Measurements from ENCODE around the gene PLAAT1. TPM values are rescaled to one million over a fixed set of nuclear protein-coding genes. Genes with fewer than 3 reads are reported as not detected.

The PLAAT1 gene
- total RNA-seq, 4 donors from 2014 or later: 0.54 to 2.7 TPM; not detected in 2

GRCh38 chr3:193248848-193249468, 7.9 kb downstream of the PLAAT1 start:
- Histone ChIP-seq H3K4me3 (no peak overlapping the region), H3K27me3 (no peaks in the 10 kb centered on the region), H3K27ac (no peak overlapping the region), H3K36me3 (no peaks in the 10 kb centered on the region), H3K4me1 (no peaks in the 10 kb centered on the region), H3K9me3 (peaks cover 0 to 32% (median 6%) of the 10 kb centered on the region in 3 donors)
- no peak for ATAC-seq
- 63 to 96% methylated on average over 2 of the region's 2 CpGs for WGBS, 2 donors (ENCODE audit: low coverage in 1 of 2)
- no peak for TF ChIP-seq POLR2A (IDR thresholded peaks at IDR 0.05)
- no peak for TF ChIP-seq POLR2AphosphoS5 (IDR thresholded peaks at IDR 0.05)

- H3K27ac ChIP-seq: no peak overlapping the region
- no peak overlapping the region for H3K4me3 ChIP-seq
- no peaks in the 10 kb centered on the region for H3K27me3 ChIP-seq
- ATAC-seq: no peak
- H3K4me1 ChIP-seq: no peaks in the 10 kb centered on the region
- TF ChIP-seq POLR2AphosphoS5 (IDR thresholded peaks at IDR 0.05) (no peak), CTCF (IDR thresholded peaks at IDR 0.05) (no peak), POLR2A (IDR thresholded peaks at IDR 0.05) (no peak), EP300 (IDR thresholded peaks at IDR 0.05) (no peak)
- H3K9me3 ChIP-seq: peaks cover 0 to 32% (median 6%) of the 10 kb centered on the region in 3 donors
- no peaks in the 10 kb centered on the region for H3K36me3 ChIP-seq
- WGBS, 2 donors (ENCODE audit: low coverage in 1 of 2): 88 to 91% methylated on average over 2 to 3 of the region's 4 CpGs
Observed at GRCh38 chr3:193250492-193250891, 9.5 kb downstream of the PLAAT1 start.

GRCh38 chr3:193253986-193254660, 13.1 kb downstream of the PLAAT1 start:
- Histone ChIP-seq H3K27me3 (no peaks in the 10 kb centered on the region), H3K4me1 (no peaks in the 10 kb centered on the region), H3K9me3 (peaks cover 0 to 12% (median 6%) of the 10 kb centered on the region in 3 donors), H3K27ac (no peak overlapping the region), H3K36me3 (no peaks in the 10 kb centered on the region), H3K4me3 (no peak overlapping the region)
- no peak for ATAC-seq
- TF ChIP-seq EP300 (IDR thresholded peaks at IDR 0.05) (no peak), POLR2AphosphoS5 (IDR thresholded peaks at IDR 0.05) (no peak), CTCF (IDR thresholded peaks at IDR 0.05) (no peak), POLR2A (IDR thresholded peaks at IDR 0.05) (no peak)
- WGBS, 2 donors (ENCODE audit: low coverage in 1 of 2): 44 to 52% methylated on average over 3 of the region's 3 CpGs

- Histone ChIP-seq H3K27me3 (no peaks in the 10 kb centered on the region), H3K4me3 (no peak overlapping the region), H3K4me1 (no peaks in the 10 kb centered on the region), H3K36me3 (no peaks in the 10 kb centered on the region), H3K9me3 (no peaks in the 10 kb centered on the region), H3K27ac (no peak overlapping the region)
- 100% methylated on average over 1 of the region's 1 CpG for WGBS, 2 donors (ENCODE audit: low coverage in 1 of 2)
- ATAC-seq: no peak
- no peak for TF ChIP-seq POLR2A (IDR thresholded peaks at IDR 0.05)
Observed at GRCh38 chr3:193261970-193262369, 20.9 kb downstream of the PLAAT1 start.

GRCh38 chr3:193262707-193263106, 21.7 kb downstream of the PLAAT1 start:
- no peaks in the 10 kb centered on the region for H3K4me1 ChIP-seq
- no peak overlapping the region for H3K27ac ChIP-seq
- H3K9me3 ChIP-seq: no peaks in the 10 kb centered on the region
- H3K4me3 ChIP-seq: no peak overlapping the region
- no peaks in the 10 kb centered on the region for H3K27me3 ChIP-seq
- no peaks in the 10 kb centered on the region for H3K36me3 ChIP-seq
- ATAC-seq: no peak
- TF ChIP-seq POLR2AphosphoS5 (IDR thresholded peaks at IDR 0.05) (no peak), CTCF (IDR thresholded peaks at IDR 0.05) (no peak), EP300 (IDR thresholded peaks at IDR 0.05) (no peak), POLR2A (IDR thresholded peaks at IDR 0.05) (no peak)
- 85 to 89% methylated on average over 4 of the region's 5 CpGs for WGBS, 2 donors (ENCODE audit: low coverage in 1 of 2)
